Astrocyte (in vitro differentiated cells and primary cell): Measurements from ENCODE around the gene ANKS1A. TPM values are rescaled to one million over a fixed set of nuclear protein-coding genes. Genes with fewer than 3 reads are reported as not detected.

Source experiments
- DNase-seq: peaks from one replicate; pipeline ENCODE4 v3.0.0-alpha.2; 2010; ENCODE audit warnings: low read depth
- FAIRE-seq: peaks from 2 replicates; lab custom pipeline; 2011; peaks lifted over from hg19 to GRCh38; lab: Jason Lieb, UNC
- H2AFZ ChIP-seq: 2 replicates; pipeline ENCODE4 v1.6.0; 2012; ENCODE audit warnings: low read depth, low read length, inconsistent platforms
- H3K27ac ChIP-seq: 2 replicates; pipeline ENCODE4 v1.5.1; 2011; ENCODE audit warnings: low read depth, low read length, inconsistent platforms
- H3K27me3 ChIP-seq: 2 replicates; pipeline ENCODE4 v1.6.0; 2011; ENCODE audit warnings: low read length, inconsistent platforms; ENCODE audit not compliant: insufficient read depth
- H3K36me3 ChIP-seq: 2 replicates; pipeline ENCODE4 v1.5.1; 2011; ENCODE audit warnings: low read length, inconsistent platforms; ENCODE audit not compliant: insufficient read depth
- H3K4me1 ChIP-seq: 2 replicates; pipeline ENCODE4 v1.5.1; 2011; ENCODE audit warnings: low read length, inconsistent platforms; ENCODE audit not compliant: insufficient read depth
- H3K4me2 ChIP-seq: 2 replicates; pipeline ENCODE4 v1.6.0; 2012; ENCODE audit warnings: low read length, inconsistent platforms
- H3K4me3 ChIP-seq: 2 replicates; pipeline ENCODE4 v1.5.1; 2011; ENCODE audit warnings: low read depth, mild to moderate bottlenecking, low read length, inconsistent platforms; ENCODE audit not compliant: insufficient read depth
- H3K79me2 ChIP-seq: 2 replicates; pipeline ENCODE4 v1.6.0; 2012; ENCODE audit warnings: mild to moderate bottlenecking, low read length, inconsistent platforms; ENCODE audit not compliant: insufficient read depth
- H3K9ac ChIP-seq: 2 replicates; pipeline ENCODE4 v1.6.0; 2012; ENCODE audit warnings: mild to moderate bottlenecking, low read length, inconsistent platforms
- H3K9me3 ChIP-seq: 2 replicates; pipeline ENCODE4 v1.5.1; 2012; ENCODE audit warnings: low read depth, mild to moderate bottlenecking, low read length, inconsistent platforms; ENCODE audit not compliant: insufficient read depth
- H4K20me1 ChIP-seq: 2 replicates; pipeline ENCODE4 v1.6.0; 2012; ENCODE audit warnings: low read length, inconsistent platforms; ENCODE audit not compliant: insufficient read depth
- H3K27ac Mint-ChIP-seq: one replicate; pipeline ENCODE4 v1.8.0; 2021; ENCODE audit warnings: mild to moderate bottlenecking, mixed read lengths; ENCODE audit not compliant: unreplicated experiment
- H3K27me3 Mint-ChIP-seq: one replicate; pipeline ENCODE4 v1.8.0; 2021; ENCODE audit warnings: low read depth, mixed read lengths; ENCODE audit not compliant: unreplicated experiment
- H3K36me3 Mint-ChIP-seq: one replicate; pipeline ENCODE4 v1.8.0; 2021; ENCODE audit warnings: low read depth, mixed read lengths; ENCODE audit not compliant: unreplicated experiment
- H3K4me1 Mint-ChIP-seq: one replicate; pipeline ENCODE4 v1.8.0; 2021; ENCODE audit warnings: low read depth, mixed read lengths; ENCODE audit not compliant: unreplicated experiment
- H3K4me3 Mint-ChIP-seq: one replicate; pipeline ENCODE4 v1.8.0; 2021; ENCODE audit warnings: mild to moderate bottlenecking, moderate library complexity, mixed read lengths; ENCODE audit not compliant: unreplicated experiment
- H3K9me3 Mint-ChIP-seq: one replicate; pipeline ENCODE4 v1.8.0; 2021; ENCODE audit warnings: mild to moderate bottlenecking, mixed read lengths; ENCODE audit not compliant: unreplicated experiment
- CTCF ChIP-seq: IDR thresholded peaks from 2 replicates; pipeline ENCODE4 v1.5.1; 2011; ENCODE audit warnings: low read depth, mild to moderate bottlenecking, inconsistent platforms, low read length, moderate library complexity; ENCODE audit not compliant: insufficient read depth
- EZH2 ChIP-seq: IDR thresholded peaks from 2 replicates; pipeline ENCODE4 v1.6.1; 2012; ENCODE audit warnings: mild to moderate bottlenecking, low read length, inconsistent platforms; ENCODE audit not compliant: insufficient read depth
- total RNA-seq: library from RNA; stranded (reverse); gene quantifications from 2 replicates; pipeline ENCODE4 v1.2.1, GENCODE V29; 2021

ANKS1A gene
- total RNA-seq, 1 donor from 2014 or later = 18.0 TPM

- DNase-seq = no peak
- no peaks in the 10 kb centered on the region for H3K9me3 ChIP-seq
- H3K4me2 ChIP-seq = no peak overlapping the region
- Mint-ChIP-seq H3K27me3 (no peaks in the 10 kb centered on the region), H3K27ac (no peak overlapping the region), H3K9me3 (no peaks in the 10 kb centered on the region), H3K36me3 (peaks cover 7% of the 10 kb centered on the region), H3K4me1 (peaks cover 17% of the 10 kb centered on the region), H3K4me3 (no peak overlapping the region)
- H3K4me1 ChIP-seq = no peaks in the 10 kb centered on the region
- no peaks in the 10 kb centered on the region for H3K36me3 ChIP-seq
- TF ChIP-seq EZH2 (no peak), CTCF (no peak)
- H3K27me3 ChIP-seq = no peaks in the 10 kb centered on the region
- H3K27ac ChIP-seq = no peak overlapping the region
- no peak for FAIRE-seq
- H4K20me1 ChIP-seq = no peaks in the 10 kb centered on the region
- H2AFZ ChIP-seq = no peak overlapping the region
- no peaks in the 10 kb centered on the region for H3K79me2 ChIP-seq
- no peak overlapping the region for H3K9ac ChIP-seq
- H3K4me3 ChIP-seq = no peak overlapping the region
Observed at GRCh38 chr6:35034411-35035191, 145.5 kb downstream of the ANKS1A start.

- no peaks in the 10 kb centered on the region for H3K4me1 ChIP-seq
- no peaks in the 10 kb centered on the region for H3K9me3 ChIP-seq
- Mint-ChIP-seq H3K9me3 (no peaks in the 10 kb centered on the region), H3K4me3 (no peak overlapping the region), H3K4me1 (peaks cover 18% of the 10 kb centered on the region), H3K27me3 (no peaks in the 10 kb centered on the region), H3K36me3 (peaks cover 7% of the 10 kb centered on the region), H3K27ac (no peak overlapping the region)
- H3K4me3 ChIP-seq = no peak overlapping the region
- H4K20me1 ChIP-seq = no peaks in the 10 kb centered on the region
- no peak overlapping the region for H2AFZ ChIP-seq
- TF ChIP-seq CTCF (no peak), EZH2 (no peak)
- FAIRE-seq = no peak
- H3K9ac ChIP-seq = no peak overlapping the region
- no peak overlapping the region for H3K27ac ChIP-seq
- H3K36me3 ChIP-seq = no peaks in the 10 kb centered on the region
- no peak for DNase-seq
- H3K79me2 ChIP-seq = no peaks in the 10 kb centered on the region
- no peaks in the 10 kb centered on the region for H3K27me3 ChIP-seq
- no peak overlapping the region for H3K4me2 ChIP-seq
Observed at GRCh38 chr6:35035481-35036030, 146.5 kb downstream of the ANKS1A start.
